Left cardiac atrium (tissue), 4 donors: Measurements from ENCODE around the gene MOBP. TPM values are rescaled to one million over a fixed set of nuclear protein-coding genes. Genes with fewer than 3 reads are reported as not detected.
"Not testable (repeated sequence)": the region's sequence is repeated elsewhere in the genome, so short reads cannot be mapped to it uniquely, and the experiment has no call there.

Experiments
- ATAC-seq, 2 donors: fragments of 200-7000 bp; cut with Tn5 transposase; one replicate each; pipeline ENCODE4 v1.9.1; 2020; ENCODE audit warnings: mild to moderate bottlenecking in 2 of 2, moderate library complexity in 2 of 2
- DNase-seq: peaks from one replicate; pipeline ENCODE4 v3.0.0-alpha.2; 2020
- intact Hi-C, 2 donors: fragments of 100-400 bp; cut with DNase I; formaldehyde crosslinking; loops; one replicate each; pipeline versions ENCODE4 v1.14.1 to v1.15.1; 2022 to 2023
- total RNA-seq, 2 donors: library from RNA; stranded (reverse); fragmentation: NEBNext Ultra II Directional; extraction: Animal tissue kit (Norgen Biotek cat#: 25700); gene quantifications; one replicate each; pipeline ENCODE4 v1.2.1, GENCODE V29; 2021
- donor health status: DM: no; HTN: yes; CAD: no.
- donor health status: DM: no; HTN: yes; CAD: no; lungs with severe emphysema.
- donor health status: DM: yes; HTN: yes; CAD: no.
- donor health status: Dilated cardiomyopathy.

Gene MOBP
- total RNA-seq, 2 donors from 2014 or later, result 0.10 TPM; not detected in 1

DNA sequence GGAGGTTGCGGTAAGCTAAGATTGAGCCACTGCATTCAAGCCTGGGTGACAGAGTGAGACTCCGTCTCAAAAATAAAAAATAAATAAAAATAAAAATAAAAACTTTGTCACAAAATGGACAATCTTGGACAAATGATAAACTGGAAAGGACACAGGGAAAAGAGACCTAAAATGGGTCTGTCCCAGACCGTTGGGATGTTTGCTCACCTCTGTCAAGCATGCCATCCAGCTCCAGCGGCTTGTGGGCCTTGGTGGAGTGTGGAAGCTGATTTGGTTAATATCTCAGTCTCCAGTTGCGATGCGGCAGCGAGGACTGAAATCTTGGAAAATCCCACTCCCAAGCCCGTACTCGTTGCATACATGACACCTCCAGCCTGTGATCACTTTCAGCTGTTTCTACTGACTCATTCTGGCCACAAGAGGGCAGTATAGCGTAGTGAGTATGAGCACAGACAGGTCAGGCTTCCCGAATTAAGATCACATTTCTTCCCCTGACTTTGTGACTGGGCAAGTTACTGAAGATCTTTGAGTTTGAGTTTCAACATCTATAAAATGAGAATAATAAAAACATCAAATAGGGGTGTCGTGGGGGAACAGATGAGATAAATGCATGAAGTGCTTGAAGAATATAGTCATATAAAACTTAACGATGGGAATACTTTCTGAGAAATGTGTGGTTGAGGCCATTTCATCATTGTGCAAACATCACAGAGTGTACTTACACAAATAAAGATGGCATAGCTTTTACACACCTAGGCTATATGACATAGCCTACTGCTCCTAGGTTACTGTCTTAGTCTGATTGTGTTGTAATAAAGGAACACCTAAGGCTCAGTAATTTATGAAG lies 19.6 kb upstream of the MOBP start:
- intact Hi-C loops, result loop anchor here in 1 of 2 donors (2.0 kb wide), 1 partner anchor 51 kb away; no protein-coding TSS in a partner anchor
- DNase-seq (peak; percentile 51), ATAC-seq (peak; percentile 92 to 93)

GRCh38 chr3:39448506-39449233 lies 18.8 kb upstream of the MOBP start:
- intact Hi-C loops, result loop anchor here in 1 of 2 donors (2.0 kb wide), 1 partner anchor 50 kb away; no protein-coding TSS in a partner anchor
- DNase-seq, result no peak
- ATAC-seq, result no peak

DNA sequence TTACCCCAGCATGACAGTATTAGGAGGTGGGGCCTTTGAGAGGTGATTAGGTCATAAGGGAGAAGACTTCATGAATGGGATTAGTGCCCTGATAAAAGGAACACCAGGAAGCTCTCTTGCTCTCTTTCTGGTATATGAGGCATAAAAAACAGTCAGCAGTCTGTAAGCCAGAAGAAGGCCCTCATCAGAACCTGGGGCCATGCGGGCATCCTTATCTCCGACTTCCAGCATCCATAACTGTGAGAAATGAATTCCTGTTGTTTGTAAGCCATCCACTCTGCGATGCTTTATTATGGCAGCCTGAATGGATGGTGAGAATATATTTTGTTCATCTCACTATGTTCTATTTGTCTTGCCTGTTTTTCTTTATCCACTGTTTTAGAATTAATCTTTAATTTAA lies 17.7 kb upstream of the MOBP start:
- intact Hi-C loops, result loop anchor here in 1 of 2 donors (2.0 kb wide), 1 partner anchor 49 kb away; no protein-coding TSS in a partner anchor
- ATAC-seq, result no peak
- DNase-seq, result no peak

DNA sequence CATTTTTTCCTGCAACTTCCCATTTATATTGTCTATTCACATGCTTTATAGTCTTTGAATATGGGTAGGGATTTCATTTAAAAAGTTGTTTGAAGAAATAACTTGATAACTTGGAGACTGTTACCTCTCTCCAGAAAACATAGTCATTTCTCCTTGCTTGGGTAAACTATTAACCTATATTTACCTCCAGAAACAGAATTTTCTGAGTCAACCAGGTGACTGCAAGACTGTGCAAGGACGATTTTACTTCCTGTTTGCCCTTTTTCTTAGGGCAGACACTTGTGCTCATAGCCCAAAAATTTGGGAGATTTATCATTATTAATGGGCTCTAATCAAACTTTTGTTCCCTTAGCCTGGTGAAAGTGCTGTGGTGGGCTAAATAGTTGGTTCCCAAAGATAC lies 14.3 kb upstream of the MOBP start:
- ATAC-seq, result no peak
- intact Hi-C loops, result no loop called here
- DNase-seq, result no peak

DNA sequence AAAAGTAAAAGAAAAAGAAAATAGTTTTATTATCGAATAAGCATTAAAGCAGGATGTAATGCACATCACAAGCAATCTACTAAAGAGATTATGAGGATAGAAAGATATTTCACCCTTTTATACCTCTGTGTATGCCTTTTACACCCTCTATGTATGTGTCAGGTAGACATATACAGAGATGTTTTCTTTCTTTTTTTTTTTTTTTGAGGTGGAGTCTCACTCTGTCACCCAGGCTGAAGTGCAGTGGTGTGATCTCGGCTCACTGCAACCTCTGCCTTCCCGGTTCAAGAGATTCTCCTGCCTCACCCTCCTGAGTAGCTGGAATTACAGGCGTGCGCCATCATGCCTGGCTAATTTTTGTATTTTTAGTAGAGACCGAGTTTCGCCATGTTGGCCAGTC lies 13.6 kb upstream of the MOBP start:
- ATAC-seq, DNase-seq, intact Hi-C loops: not testable (repeated sequence)

DNA sequence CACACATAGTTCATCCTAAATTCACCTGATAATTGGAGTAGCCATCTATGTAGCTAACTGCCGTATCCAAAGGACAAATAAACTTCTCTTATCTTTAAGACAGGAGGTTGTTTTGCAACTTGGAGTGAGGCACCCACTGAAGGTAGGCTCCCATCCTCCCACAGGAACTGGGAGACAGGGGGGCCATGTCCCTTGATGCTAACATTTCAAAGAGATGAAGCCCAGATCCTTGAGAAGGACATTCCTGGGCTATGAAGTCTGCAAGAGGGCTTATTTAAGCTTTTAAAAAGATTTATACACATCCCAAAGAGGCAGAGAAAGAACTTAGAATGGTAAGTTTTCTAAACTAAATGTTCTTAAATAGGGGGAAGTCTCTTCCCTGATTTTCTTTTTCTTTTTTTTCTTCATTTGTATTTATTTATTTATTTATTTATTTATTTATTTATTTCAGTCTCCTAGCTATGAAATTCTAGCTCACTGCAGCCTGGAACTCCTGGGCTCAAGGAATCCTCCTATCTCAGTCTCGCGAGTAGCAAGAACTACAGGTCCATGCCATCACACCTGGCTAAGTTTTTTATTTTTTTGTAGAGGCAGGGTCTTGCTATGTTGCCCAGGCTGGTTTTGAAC lies 12.8 kb upstream of the MOBP start:
- DNase-seq (no peak), ATAC-seq (no peak)
- intact Hi-C loops, result no loop called here

- no peak for DNase-seq
- intact Hi-C loops, result no loop called here
- ATAC-seq, result no peak
These were observed 11.3 kb upstream of the MOBP start for GRCh38 chr3:39456159-39456558.

DNA sequence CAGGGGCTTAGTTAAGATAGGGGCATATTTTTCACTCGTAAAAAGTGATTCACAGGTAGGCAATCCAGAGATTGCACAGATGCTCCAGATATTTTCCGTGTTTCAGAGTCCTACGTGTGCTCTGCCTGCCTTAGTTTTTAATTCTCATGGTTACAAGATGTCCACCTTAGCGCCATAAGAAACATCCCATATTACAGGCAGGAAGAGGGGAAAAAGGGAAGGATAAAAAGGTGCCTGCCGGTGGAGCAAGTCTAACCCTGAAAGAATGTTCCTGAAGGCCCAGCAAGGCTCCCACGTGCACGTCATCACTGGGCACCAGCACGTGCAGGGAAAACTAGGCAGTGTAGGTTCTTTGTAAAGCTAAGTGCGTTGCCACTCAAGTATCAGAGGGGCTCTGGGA lies 10.1 kb upstream of the MOBP start:
- intact Hi-C loops, result no loop called here
- DNase-seq, result no peak
- no peak for ATAC-seq

DNA sequence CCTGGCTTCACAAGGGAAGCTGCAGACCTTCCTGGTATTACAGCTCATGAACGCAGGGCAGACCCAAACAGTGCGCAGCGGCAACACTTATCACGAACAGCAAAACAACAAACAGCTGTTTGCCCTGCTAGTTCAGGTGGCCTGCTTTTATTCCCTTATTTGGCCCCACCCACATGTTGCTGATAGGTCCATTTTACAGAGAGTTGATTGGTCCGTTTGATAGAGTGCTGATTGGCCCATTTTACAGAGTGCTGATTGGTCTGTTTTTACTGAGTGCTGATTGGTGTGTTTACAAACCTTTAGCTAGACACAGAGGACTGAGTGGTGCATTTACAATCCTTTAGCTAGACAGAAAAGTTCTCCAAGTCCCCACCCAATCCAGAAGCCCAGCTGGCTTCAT lies 8.9 kb upstream of the MOBP start:
- DNase-seq, ATAC-seq, intact Hi-C loops: not testable (repeated sequence)

DNA sequence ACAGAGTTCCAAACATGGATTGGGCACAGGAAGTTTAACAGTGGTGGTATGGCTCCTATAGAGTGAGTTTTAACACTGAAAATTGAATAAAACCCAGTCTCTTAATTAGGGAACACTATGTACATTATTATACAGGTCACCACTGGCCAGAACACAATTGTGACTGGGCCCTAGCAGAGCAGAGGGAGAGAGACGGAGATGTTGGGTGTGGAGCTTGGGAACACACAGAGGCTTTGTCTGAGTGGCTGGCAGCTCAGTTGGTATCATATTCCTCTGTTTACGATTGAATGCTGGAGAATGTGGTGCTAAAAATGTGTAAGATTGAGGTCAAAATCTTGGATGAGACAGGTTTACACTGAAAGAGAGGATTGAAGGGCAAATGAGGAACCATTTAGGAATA lies 6.8 kb upstream of the MOBP start:
- no peak for DNase-seq
- intact Hi-C loops, result no loop called here
- no peak for ATAC-seq

DNA sequence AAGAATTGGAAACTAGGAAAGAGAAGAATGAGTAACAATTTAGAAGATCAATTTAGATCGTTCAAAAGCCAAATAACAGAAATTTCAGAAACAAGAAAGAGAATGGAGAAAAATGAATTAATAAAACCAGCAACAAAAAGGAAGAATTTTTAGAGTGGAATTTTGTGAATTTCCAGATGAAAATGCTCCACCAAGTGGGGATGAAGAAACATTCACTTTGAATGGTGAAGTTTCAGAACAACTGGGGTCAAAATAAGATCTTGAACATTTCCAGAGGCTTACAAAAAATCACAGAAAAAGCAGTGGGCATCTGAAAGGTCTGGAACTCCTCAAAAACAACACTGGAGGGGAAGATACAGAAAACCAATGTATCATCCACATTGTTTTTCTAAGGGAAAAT lies 4.2 kb upstream of the MOBP start:
- intact Hi-C loops, result no loop called here
- ATAC-seq (no peak), DNase-seq (no peak)

- ATAC-seq (no peak), DNase-seq (no peak)
- intact Hi-C loops, result no loop called here
These were observed 492 bp upstream of the MOBP start for GRCh38 chr3:39466988-39467387.

DNA sequence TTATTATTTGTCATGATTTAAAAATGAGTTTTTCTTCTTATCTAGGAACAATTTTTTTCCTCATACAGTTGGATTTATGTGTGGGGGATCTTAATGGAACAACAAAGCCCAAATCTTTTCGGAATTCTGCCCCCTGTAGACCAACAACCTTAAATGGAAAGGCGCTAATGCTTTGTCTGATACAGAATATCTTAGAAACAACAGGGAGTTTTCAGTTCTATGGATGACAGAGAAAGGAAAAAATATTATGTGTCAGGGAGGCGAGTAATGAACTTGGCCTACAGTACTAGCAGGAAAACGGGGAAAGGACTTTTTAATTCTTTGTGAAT lies 592 bp downstream of the MOBP start:
- intact Hi-C loops, result no loop called here
- no peak for DNase-seq
- ATAC-seq, result no peak

GRCh38 chr3:39469258-39469657 lies 1.8 kb downstream of the MOBP start:
- DNase-seq, result no peak
- ATAC-seq, result no peak
- intact Hi-C loops, result no loop called here

GRCh38 chr3:39469945-39470344 lies 2.5 kb downstream of the MOBP start:
- intact Hi-C loops, result no loop called here
- ATAC-seq, result no peak
- DNase-seq, result no peak

- no peak for ATAC-seq
- intact Hi-C loops, result no loop called here
- DNase-seq, result no peak
These were observed 4.2 kb downstream of the MOBP start for GRCh38 chr3:39471652-39472051.

DNA sequence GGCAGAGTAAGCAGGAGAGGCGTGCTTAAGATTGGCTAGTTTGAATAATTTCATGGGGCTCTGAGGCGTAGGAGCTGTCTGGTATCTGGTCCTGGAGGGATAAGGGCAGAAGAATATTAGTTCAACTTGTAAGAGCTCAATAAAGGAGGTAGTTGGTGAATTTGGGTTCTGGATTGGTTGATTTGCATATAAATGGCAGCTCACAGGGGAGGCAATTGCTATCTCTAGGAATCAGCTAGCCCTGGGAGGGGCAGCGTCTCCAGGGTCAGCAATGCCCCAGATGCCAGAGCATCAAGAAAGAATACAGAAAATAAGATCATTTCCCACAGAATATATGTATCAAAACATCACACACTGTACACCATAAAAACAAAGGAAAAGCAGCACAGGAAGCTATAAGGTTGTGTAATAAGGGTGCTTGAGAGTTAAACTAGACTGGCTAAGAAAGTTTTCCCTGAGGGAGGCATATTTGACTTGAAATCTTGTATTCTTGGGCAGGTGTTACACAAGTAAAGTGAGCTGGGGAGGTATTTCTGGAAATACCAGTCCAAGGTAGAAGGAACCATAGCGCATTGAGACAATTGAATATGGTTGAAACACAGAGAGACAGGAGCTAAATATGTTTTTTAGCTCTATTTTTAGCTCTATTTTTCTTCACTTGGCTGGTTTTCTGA lies 6.1 kb downstream of the MOBP start:
- ATAC-seq (no peak), DNase-seq (no peak)
- intact Hi-C loops, result no loop called here

GRCh38 chr3:39474126-39474515 lies 6.6 kb downstream of the MOBP start:
- ATAC-seq, result no peak
- DNase-seq, result no peak
- intact Hi-C loops, result no loop called here

DNA sequence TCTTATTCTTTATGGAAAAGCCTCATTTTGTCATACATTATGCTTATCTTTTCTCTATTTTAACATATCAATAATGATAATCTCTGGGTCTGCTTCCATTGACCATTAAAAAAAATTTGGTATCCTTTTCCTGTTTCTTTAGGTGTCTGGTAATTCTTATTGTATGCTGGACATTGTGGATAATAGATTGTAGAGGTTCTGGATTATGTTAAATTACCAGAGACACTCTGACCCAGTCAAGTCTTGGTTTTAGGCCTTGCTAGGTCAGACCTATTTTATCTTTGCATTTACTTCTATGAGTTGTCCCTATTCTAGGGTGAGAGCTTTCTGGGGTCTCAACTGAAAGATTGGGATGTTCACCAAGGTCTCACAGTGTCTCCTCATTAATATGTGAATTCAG lies 9.3 kb downstream of the MOBP start:
- ATAC-seq (no peak), DNase-seq (no peak)
- intact Hi-C loops, result no loop called here

GRCh38 chr3:39478226-39478625 lies 10.7 kb downstream of the MOBP start:
- no peak for ATAC-seq
- intact Hi-C loops, result no loop called here

More at GRCh38 chr3:39478226-39478625, 10.7 kb downstream of the MOBP start:
- DNase-seq, result no peak
